ENCODE data around the gene LSM2. TPM values are rescaled to one million over a fixed set of nuclear protein-coding genes. Genes with fewer than 3 reads are reported as not detected.

The LSM2 gene
- total RNA-seq, 1 donor from 2014 or later = 19.4 TPM

DNA sequence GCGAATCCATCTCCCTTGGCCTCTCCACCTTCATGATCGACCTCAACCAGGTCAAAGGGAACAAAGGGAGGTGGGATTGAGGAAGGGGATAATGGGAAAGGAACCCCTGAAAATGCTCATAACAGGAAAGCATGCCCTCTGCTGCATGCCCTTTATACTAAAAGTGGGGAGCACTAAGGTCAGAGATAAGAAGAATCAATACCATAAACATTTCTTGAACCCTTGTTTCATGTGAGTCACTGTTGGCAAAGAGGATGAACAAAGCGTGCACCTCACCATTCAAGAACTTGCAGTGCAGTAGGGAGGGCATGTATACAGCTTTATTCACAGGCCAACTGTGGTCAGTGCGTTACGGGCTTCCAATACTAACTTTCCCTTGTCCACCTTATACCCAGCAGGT is 46.0 kb downstream of the LSM2 start:
- Histone ChIP-seq H3K27ac (replicated peaks) (no peak overlapping the region), H3K4me1 (peaks cover 13% of the 10 kb centered on the region), H3K36me3 (peaks cover 5% of the 10 kb centered on the region), H3K27me3 (ENCODE audit: low read depth) (no peaks in the 10 kb centered on the region), H3K9me3 (replicated peaks) (no peaks in the 10 kb centered on the region), H3K4me3 (no peak overlapping the region)
- TF ChIP-seq, protein P1, sequence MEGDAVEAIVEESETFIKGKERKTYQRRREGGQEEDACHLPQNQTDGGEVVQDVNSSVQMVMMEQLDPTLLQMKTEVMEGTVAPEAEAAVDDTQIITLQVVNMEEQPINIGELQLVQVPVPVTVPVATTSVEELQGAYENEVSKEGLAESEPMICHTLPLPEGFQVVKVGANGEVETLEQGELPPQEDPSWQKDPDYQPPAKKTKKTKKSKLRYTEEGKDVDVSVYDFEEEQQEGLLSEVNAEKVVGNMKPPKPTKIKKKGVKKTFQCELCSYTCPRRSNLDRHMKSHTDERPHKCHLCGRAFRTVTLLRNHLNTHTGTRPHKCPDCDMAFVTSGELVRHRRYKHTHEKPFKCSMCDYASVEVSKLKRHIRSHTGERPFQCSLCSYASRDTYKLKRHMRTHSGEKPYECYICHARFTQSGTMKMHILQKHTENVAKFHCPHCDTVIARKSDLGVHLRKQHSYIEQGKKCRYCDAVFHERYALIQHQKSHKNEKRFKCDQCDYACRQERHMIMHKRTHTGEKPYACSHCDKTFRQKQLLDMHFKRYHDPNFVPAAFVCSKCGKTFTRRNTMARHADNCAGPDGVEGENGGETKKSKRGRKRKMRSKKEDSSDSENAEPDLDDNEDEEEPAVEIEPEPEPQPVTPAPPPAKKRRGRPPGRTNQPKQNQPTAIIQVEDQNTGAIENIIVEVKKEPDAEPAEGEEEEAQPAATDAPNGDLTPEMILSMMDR (IDR thresholded peaks at IDR 0.05; ENCODE audit: borderline replicate concordance) = no peak
- intact Hi-C loops (cut with micrococcal nuclease) = no loop called here
- DNase-seq = no peak

GRCh38 chr6:31758281-31758680 is 48.5 kb downstream of the LSM2 start:
- no peak overlapping the region for H3K27ac ChIP-seq (replicated peaks)
- TF ChIP-seq, protein P1 (IDR thresholded peaks at IDR 0.05; ENCODE audit: borderline replicate concordance) = no peak
- H3K4me3 ChIP-seq = no peak overlapping the region
- H3K4me1 ChIP-seq = peaks cover 4% of the 10 kb centered on the region
- no peaks in the 10 kb centered on the region for H3K36me3 ChIP-seq
- intact Hi-C loops (cut with micrococcal nuclease) = no loop called here
- H3K9me3 ChIP-seq (replicated peaks) = no peaks in the 10 kb centered on the region
- DNase-seq = no peak
- no peaks in the 10 kb centered on the region for H3K27me3 ChIP-seq (ENCODE audit: low read depth)

DNA sequence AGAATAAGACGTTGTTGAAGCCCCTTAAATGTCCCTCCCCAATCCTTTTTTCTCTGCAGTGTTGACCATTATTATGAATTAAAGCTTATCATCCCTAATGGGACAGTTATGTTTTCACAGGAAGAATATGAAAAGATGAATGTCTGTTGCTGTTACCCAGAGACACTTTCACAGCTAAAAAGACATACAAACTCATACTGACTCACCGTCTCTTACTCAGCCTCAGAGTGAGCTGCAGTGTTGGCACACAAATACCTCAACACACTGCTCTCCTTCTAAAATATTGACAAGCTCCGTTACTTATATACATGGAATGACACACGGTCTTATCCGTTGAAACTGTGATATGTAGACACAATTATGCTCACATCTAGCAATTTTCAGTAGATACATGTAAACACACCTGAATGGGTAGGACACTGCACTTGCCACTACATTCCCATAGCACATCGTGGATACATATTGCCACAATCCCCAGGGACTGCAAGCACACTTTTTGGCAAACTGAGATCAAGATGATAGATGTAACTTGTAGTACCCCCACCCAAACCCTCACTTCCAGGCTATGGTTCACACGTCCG is 53.9 kb downstream of the LSM2 start:
- no peak for DNase-seq
- TF ChIP-seq, protein P1 (IDR thresholded peaks at IDR 0.05; ENCODE audit: borderline replicate concordance) = no peak

DNA sequence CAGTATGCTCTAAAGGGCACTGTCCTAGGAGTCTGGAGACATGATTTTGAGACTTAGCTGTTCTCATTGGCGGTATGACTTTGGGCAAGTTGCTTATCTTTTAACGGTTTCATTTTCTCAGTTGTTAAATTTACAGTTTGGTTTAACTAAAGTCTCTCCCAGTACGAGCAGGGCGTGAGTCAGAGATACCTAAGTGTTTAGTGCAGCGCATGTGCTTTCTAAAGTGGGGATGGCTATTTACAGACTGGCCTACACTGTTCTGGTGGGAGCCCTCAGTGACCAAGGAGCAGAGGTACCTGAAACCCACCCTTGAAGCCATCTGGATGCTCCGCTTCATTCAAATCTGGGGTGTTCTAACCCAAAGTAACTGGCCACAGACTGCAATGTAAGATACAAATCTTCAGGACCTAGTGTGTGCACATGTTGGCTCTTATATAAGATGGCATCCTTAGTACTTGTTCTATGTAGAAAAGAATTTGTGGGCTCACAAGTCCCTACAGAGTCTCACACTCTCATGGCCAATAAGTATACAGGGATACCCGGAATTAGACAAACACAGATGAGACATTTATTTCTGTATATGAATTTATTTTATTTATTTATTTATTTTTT is 56.2 kb downstream of the LSM2 start:
- no peak for DNase-seq

More for the DNA sequence above, 53.9 kb downstream of the LSM2 start:
- H3K4me1 ChIP-seq = no peaks in the 10 kb centered on the region
- no peaks in the 10 kb centered on the region for H3K36me3 ChIP-seq
- H3K4me3 ChIP-seq = no peak overlapping the region
- no peak overlapping the region for H3K27ac ChIP-seq (replicated peaks)
- H3K27me3 ChIP-seq (ENCODE audit: low read depth) = no peaks in the 10 kb centered on the region
- intact Hi-C loops (cut with micrococcal nuclease) = no loop called here
- H3K9me3 ChIP-seq (replicated peaks) = no peaks in the 10 kb centered on the region

DNA sequence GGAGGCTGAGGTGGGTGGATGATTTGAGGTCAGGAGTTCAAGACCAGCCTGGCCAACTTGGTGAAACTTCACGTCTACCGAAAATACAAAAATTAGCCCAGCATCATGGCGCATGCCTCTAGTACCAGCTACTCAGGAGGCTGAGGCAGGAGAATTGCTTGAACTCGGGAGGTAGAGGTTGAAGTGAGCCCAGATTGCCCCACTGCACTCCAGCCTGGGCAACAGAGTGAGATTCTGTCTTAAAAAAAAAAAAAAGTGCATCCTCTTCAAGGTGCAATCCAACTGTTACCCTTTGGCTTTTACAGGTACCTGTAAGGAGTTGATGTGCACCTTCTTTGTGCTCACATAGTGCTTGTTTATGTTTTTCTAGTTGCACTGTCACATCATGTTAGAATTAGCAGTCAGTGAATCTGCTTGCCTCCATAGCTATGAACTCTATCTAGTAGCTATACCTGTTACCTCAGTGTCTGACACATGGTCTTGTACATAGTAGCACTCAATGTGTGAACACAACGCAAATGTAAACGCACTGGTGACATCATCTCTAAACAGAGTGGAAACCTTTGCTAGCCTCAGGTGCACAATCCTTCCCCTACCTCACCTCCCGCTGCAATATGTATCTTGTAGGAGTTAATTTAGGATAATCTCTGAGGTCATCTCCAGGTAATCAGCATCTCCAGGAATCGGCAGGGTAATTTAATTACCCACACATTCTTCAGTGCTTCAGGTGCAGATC is 57.3 kb downstream of the LSM2 start:
- no peak overlapping the region for H3K27ac ChIP-seq (replicated peaks)
- H3K9me3 ChIP-seq (replicated peaks) = no peaks in the 10 kb centered on the region
- intact Hi-C loops (cut with micrococcal nuclease) = no loop called here
- H3K4me1 ChIP-seq = no peaks in the 10 kb centered on the region
- no peak overlapping the region for H3K4me3 ChIP-seq
- TF ChIP-seq, protein P1 (IDR thresholded peaks at IDR 0.05; ENCODE audit: borderline replicate concordance) = no peak
- no peaks in the 10 kb centered on the region for H3K36me3 ChIP-seq
- no peaks in the 10 kb centered on the region for H3K27me3 ChIP-seq (ENCODE audit: low read depth)
- DNase-seq = no peak

More for the DNA sequence above, 56.2 kb downstream of the LSM2 start:
- Histone ChIP-seq H3K9me3 (replicated peaks) (no peaks in the 10 kb centered on the region), H3K36me3 (no peaks in the 10 kb centered on the region), H3K27ac (replicated peaks) (no peak overlapping the region), H3K4me1 (no peaks in the 10 kb centered on the region), H3K27me3 (ENCODE audit: low read depth) (no peaks in the 10 kb centered on the region), H3K4me3 (no peak overlapping the region)
- TF ChIP-seq, protein P1 (IDR thresholded peaks at IDR 0.05; ENCODE audit: borderline replicate concordance) = no peak
- intact Hi-C loops (cut with micrococcal nuclease) = no loop called here

Other genes starting within 250 kb of the LSM2 start
- not detected for gene LTA, start 234.7 kb downstream of the LSM2 start, total RNA-seq
- gene TNF, start 231.4 kb downstream of the LSM2 start, total RNA-seq = 0.47 TPM
- 0.25 TPM for gene LTB, start 224.5 kb downstream of the LSM2 start, total RNA-seq
- gene LST1, start 220.7 kb downstream of the LSM2 start, total RNA-seq = 6.5 TPM
- not detected for gene NCR3, start 214.0 kb downstream of the LSM2 start, total RNA-seq
- 15.2 TPM for gene AIF1, start 191.7 kb downstream of the LSM2 start, total RNA-seq
- 82.4 TPM for gene PRRC2A, start 186.3 kb downstream of the LSM2 start, total RNA-seq
- gene BAG6, start 154.3 kb downstream of the LSM2 start, total RNA-seq = 260 TPM
- 2.4 TPM for gene APOM, start 151.1 kb downstream of the LSM2 start, total RNA-seq
- 16.9 TPM for gene C6orf47, start 146.2 kb downstream of the LSM2 start, total RNA-seq
- 19.2 TPM for gene GPANK1, start 142.0 kb downstream of the LSM2 start, total RNA-seq
- 105 TPM for gene CSNK2B, start 140.9 kb downstream of the LSM2 start, total RNA-seq
- 4.4 TPM for gene LY6G5B, start 137.0 kb downstream of the LSM2 start, total RNA-seq
- 1.5 TPM for gene LY6G5C, start 125.9 kb downstream of the LSM2 start, total RNA-seq
- 29.6 TPM for gene ABHD16A, start 103.6 kb downstream of the LSM2 start, total RNA-seq
- gene LY6G6F, start 100.1 kb downstream of the LSM2 start, total RNA-seq = not detected
- not detected for gene LY6G6D, start 91.6 kb downstream of the LSM2 start, total RNA-seq
- gene LY6G6C, start 85.2 kb downstream of the LSM2 start, total RNA-seq = not detected
- gene MPIG6B, start 83.6 kb downstream of the LSM2 start, total RNA-seq = 0.19 TPM
- gene DDAH2, start 77.7 kb downstream of the LSM2 start, total RNA-seq = 36.1 TPM
- gene CLIC1, start 70.4 kb downstream of the LSM2 start, total RNA-seq = 78.0 TPM
- 1.3 TPM for gene MSH5, start 67.0 kb downstream of the LSM2 start, total RNA-seq
- not detected for gene SAPCD1, start 44.3 kb downstream of the LSM2 start, total RNA-seq
- 14.7 TPM for gene VWA7, start 29.6 kb downstream of the LSM2 start, total RNA-seq
- 20.0 TPM for gene VARS1, start 11.2 kb downstream of the LSM2 start, total RNA-seq
- 2.2 TPM for gene HSPA1L, start 8.3 kb upstream of the LSM2 start, total RNA-seq
- gene HSPA1A, start 8.6 kb upstream of the LSM2 start, total RNA-seq = 271 TPM
- 184 TPM for gene HSPA1B, start 20.8 kb upstream of the LSM2 start, total RNA-seq
- gene NEU1, start 55.9 kb upstream of the LSM2 start, total RNA-seq = 26.0 TPM
- gene SLC44A4, start 72.0 kb upstream of the LSM2 start, total RNA-seq = 0.08 TPM
- gene EHMT2, start 90.7 kb upstream of the LSM2 start, total RNA-seq = 15.6 TPM
- gene ZBTB12, start 95.1 kb upstream of the LSM2 start, total RNA-seq = 3.5 TPM
- gene C2, start 120.8 kb upstream of the LSM2 start, total RNA-seq = 9.7 TPM
- 3.7 TPM for gene CFB, start 139.1 kb upstream of the LSM2 start, total RNA-seq
- gene NELFE, start 152.0 kb upstream of the LSM2 start, total RNA-seq = 39.3 TPM
- gene SKIC2, start 152.2 kb upstream of the LSM2 start, total RNA-seq = 32.9 TPM
- 11.2 TPM for gene DXO, start 165.2 kb upstream of the LSM2 start, total RNA-seq
- gene C4A, start 175.1 kb upstream of the LSM2 start, total RNA-seq = 76.2 TPM
- gene C4B, start 207.8 kb upstream of the LSM2 start, total RNA-seq = 72.9 TPM
- 0.41 TPM for gene CYP21A2, start 231.4 kb upstream of the LSM2 start, total RNA-seq

All from left ventricle myocardium inferior (tissue), 1 donor.